Measurements from ENCODE around the gene SOS2.

DNA sequence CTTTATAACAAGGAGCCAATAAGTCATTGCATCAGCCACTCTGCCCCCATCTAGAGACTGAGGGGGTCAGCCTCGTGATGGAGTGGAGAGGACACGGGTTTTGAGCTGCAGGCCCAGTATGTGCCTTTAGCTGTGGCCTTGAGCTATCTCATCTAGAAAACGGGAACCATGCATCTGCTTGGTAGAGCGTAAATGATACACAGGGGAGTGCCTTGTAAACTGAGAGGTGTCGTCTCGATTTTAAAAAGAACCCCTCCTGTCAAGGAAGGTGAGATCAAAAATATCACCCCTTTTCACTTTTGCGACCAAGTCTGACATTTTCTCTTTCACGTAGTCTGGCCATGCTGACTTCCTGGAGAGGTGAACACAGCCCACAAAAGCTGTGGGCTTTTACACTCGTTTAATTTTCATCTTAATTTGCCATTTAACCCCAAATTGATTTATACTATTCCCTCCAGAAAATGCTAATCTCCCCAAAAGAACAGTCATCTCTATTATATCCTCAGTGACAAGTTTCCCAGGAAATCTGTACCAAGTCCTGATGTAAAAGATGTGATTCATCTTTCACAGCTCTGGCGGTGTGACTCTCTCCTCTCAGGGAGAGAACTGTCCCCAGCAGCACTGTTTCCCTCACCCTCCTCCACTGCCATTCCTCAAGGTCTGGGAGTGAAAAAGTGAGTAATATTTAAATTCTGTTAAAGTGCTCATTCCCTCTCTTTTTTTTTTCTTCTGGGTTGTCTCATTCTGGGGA lies 145.6 kb downstream of the SOS2 start:
- TF ChIP-seq ELK1 (IDR thresholded peaks at IDR 0.05; ENCODE audit: borderline replicate concordance, low read depth, low read length) = no peak
- TF ChIP-seq, protein P1, sequence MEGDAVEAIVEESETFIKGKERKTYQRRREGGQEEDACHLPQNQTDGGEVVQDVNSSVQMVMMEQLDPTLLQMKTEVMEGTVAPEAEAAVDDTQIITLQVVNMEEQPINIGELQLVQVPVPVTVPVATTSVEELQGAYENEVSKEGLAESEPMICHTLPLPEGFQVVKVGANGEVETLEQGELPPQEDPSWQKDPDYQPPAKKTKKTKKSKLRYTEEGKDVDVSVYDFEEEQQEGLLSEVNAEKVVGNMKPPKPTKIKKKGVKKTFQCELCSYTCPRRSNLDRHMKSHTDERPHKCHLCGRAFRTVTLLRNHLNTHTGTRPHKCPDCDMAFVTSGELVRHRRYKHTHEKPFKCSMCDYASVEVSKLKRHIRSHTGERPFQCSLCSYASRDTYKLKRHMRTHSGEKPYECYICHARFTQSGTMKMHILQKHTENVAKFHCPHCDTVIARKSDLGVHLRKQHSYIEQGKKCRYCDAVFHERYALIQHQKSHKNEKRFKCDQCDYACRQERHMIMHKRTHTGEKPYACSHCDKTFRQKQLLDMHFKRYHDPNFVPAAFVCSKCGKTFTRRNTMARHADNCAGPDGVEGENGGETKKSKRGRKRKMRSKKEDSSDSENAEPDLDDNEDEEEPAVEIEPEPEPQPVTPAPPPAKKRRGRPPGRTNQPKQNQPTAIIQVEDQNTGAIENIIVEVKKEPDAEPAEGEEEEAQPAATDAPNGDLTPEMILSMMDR (conservative IDR thresholded peaks at IDR 0.05; ENCODE audit: low read depth, low read length) = no peak
- TF ChIP-seq USF2 (IDR thresholded peaks at IDR 0.05; ENCODE audit: low read depth, low read length) = no peak
- no peak for TF ChIP-seq POLR2A (IDR thresholded peaks at IDR 0.05; ENCODE audit: low read depth, low read length)
- TF ChIP-seq CHD1 (IDR thresholded peaks at IDR 0.05; ENCODE audit: low read depth, low read length) = no peak
- no peak for TF ChIP-seq MXI1 (IDR thresholded peaks at IDR 0.05; ENCODE audit: borderline replicate concordance, low read depth, low read length)
- no peak for TF ChIP-seq BHLHE40 (IDR thresholded peaks at IDR 0.05; ENCODE audit: low read depth, low read length)
- no peak for TF ChIP-seq RAD21 (IDR thresholded peaks at IDR 0.05; ENCODE audit: low read length)
- TF ChIP-seq SMC3 (IDR thresholded peaks at IDR 0.05; ENCODE audit: low read depth, low read length) = no peak
- no peak for TF ChIP-seq MAZ (IDR thresholded peaks at IDR 0.05; ENCODE audit: borderline replicate concordance, low read depth, low read length)
- no peak for TF ChIP-seq CEBPB (IDR thresholded peaks at IDR 0.05; ENCODE audit: low read depth, low read length)
- no peak for TF ChIP-seq RFX5 (IDR thresholded peaks at IDR 0.05; ENCODE audit: low read depth, low read length)
- TF ChIP-seq RCOR1 (IDR thresholded peaks at IDR 0.05; ENCODE audit: insufficient replicate concordance, low read length) = no peak
